HG02610 (cell line): Measurements from ENCODE around the gene ITPRID2.
A peak's percentile ranks its signal among the peaks of the same experiment; 100 is the strongest.
"Not testable (repeated sequence)": the region's sequence is repeated elsewhere in the genome, so short reads cannot be mapped to it uniquely, and the experiment has no call there.

ENCODE experiments used
- ATAC-seq: cut with Tn5 transposase; IDR thresholded peaks from one replicate; pipeline ENCODE4 v1.9.1; 2021; ENCODE audit warnings: mild to moderate bottlenecking, moderate library complexity; ENCODE audit not compliant: unreplicated experiment

Gene ITPRID2

DNA sequence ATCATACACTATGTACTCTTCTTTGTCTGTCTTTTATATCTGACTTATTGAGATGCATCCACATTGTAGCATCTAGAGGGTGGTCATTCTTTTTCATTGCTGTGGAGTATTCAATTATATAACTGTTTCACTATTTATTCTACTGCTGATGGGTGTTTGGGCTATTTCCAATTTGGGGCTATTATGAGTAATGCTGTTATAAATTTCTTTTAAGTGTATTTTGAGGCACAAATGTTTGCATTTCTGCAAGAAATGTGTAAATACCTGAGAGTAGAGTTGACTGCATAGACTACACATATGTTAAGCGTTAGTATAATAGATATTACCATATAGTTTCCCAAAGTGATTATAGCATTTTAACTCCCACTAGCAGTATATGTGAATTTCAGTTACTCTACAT is 67.2 kb downstream of the ITPRID2 start:
- no peak for ATAC-seq

DNA sequence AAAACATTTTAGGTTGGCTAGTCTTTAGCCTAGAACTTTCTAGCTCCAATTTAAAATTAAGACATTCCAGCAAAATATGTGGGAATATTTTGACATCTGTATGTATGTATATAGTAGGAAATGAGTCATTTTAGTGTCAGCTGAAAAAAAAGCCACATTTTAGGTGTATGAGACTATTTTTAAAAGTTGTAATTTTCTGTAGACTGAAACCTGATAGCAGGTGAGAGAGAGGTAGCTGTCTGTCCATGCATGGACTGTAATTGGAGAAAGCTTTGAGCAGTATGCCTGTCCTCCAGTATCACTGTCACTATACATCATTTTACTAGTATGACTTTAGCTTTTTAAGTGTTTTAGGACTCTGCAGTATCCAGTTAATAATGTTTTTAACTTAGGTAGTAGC is 68.0 kb downstream of the ITPRID2 start:
- ATAC-seq, result no peak

DNA sequence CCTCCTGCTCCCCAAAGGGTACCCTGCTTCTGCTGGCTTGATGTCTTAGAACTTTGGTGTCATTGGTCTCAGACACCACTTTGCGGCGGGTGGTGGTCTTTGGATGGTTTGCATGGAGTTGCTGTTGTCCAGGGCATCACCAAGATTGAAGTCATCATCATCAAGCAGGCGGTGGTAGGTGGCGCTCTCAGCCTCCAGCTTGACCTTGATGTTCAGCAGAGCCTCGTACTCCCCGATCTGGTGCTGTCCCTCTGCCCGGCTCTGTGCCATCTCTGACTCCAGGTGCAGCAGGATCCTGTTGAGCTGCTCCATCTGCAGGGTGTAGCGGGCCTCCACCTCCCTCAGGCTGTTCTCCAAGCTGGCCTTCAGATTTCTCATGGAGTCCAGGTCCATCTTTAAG is 69.6 kb downstream of the ITPRID2 start:
- not testable (repeated sequence) for ATAC-seq

DNA sequence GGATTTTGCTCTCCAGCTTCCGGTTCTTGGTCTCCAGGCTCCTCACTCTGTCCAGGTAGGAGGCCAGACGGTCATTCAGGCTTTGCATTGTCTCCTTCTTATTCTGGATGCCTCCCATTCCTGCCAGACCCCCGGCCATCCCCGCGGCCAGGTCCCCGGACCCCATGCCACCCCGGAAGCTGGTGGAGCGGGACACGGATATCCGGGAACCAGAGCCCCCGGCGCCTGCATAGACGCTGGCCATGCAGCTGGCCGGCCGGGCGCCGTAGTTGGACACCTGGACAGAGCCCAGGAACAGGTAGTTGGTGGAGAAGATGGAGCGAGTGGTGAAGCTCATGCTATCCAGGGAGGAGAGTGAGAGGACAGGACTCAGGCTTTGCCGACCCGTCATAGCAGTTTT is 70.6 kb downstream of the ITPRID2 start:
- no peak for ATAC-seq

DNA sequence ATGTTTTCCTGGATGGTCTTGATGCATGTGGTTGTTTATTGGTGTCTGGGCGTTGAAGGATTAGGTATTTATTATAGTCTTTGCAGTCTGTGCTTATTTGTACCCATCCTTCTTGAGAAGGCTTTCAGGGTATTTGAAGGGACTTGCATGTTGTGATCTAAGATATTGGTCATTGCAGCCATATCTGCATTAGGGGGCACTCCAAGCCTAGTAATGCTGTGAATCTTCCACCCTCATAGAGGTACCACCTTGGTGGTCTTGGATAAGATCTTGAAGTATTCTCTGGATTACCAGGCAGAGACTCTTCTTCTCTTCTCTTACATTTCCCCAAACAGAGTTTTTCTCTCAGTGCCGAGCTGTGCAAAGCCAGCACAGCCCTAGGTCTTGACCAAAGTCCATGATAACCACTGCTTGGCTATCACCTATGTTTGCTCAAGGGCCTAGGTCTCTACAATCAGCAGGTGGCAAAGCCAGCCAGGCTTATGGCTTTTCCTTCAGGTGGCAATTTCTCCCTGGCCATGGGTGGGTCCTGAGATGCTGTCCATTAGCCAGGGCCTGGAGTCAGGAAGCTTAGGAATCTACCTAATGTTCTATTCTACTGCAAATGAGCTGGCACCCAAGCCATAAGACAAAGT is 78.7 kb downstream of the ITPRID2 start:
- no peak for ATAC-seq

GRCh38 chr2:181971032-181971431 is 79.5 kb downstream of the ITPRID2 start:
- no peak for ATAC-seq

DNA sequence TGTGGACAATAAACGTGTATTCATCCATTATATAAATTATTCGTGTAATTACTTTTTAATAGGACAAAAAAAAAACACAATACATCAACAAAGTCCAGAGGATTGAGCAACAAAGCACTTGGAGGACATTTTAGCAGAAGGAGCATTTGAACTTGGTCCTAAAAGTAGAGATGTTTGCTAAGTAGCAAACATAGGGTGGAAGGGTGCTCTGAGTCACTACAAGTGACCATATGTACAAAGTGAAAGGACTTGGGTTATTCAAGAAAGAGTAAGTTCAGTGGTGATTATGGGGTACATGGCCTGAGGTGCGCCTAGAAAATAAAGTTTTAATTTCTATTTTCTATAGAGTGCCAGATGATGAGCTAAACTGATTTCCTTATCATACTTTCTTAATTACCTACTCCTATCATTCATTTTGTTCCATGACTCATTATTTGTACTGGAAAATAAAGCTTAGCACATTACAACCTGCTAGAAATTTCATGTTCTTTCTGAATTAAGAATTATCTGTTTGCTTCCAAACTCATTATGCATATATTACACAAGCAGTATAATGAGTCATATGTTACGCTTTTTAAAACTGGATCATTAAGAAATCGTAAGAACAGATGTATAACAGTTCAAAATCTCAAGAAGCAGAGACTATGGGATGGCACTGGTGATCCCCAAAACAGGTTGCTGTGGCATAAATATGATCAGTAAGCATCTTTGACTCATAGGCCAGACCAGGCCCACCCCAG is 81.1 kb downstream of the ITPRID2 start:
- ATAC-seq, result no peak

GRCh38 chr2:181973171-181973783 is 81.7 kb downstream of the ITPRID2 start:
- ATAC-seq, result no peak

- peak; percentile 66 for ATAC-seq
These were observed 86.3 kb downstream of the ITPRID2 start for GRCh38 chr2:181977661-181978350.

GRCh38 chr2:181978351-181979150 is 87.0 kb downstream of the ITPRID2 start:
- ATAC-seq, result peak; percentile 39
